Measurements from ENCODE around the gene PRR20A.

- no peak for TF ChIP-seq CTCF (IDR thresholded peaks at IDR 0.05)
- TF ChIP-seq POLR2A (IDR thresholded peaks at IDR 0.05): no peak
- TF ChIP-seq POLR2AphosphoS5 (IDR thresholded peaks at IDR 0.05): no peak
These were observed 4.6 kb upstream of the PRR20A start for GRCh38 chr13:57136093-57136492.
